GM12878 (cell line): ENCODE data around the gene FAM229A. TPM values are rescaled to one million over a fixed set of nuclear protein-coding genes. Genes with fewer than 3 reads are reported as not detected.

ENCODE experiments used
- ATAC-seq: fragments of 200-7000 bp; cut with Tn5 transposase; 3 replicates; pipeline ENCODE4 v1.9.1; 2020; ENCODE audit warnings: mild to moderate bottlenecking, moderate library complexity
- BruUV-seq: library from RNA; stranded (reverse); fragments of 400-500 nt; replicated peaks from 2 replicates; lab custom pipeline; 2021; lab: Mats Ljungman, UMichigan
- CTCF ChIA-PET: fragments of 300-600 bp; sonication (Branson Sonifier 250); formaldehyde crosslinking; extraction: SDS; loops from one replicate; lab custom pipeline; 2021; ENCODE audit warnings: inconsistent platforms; lab: Yijun Ruan, JAX
- POLR2A ChIA-PET: fragments of 350-600 bp; formaldehyde crosslinking; extraction: SDS; loops from one replicate; lab custom pipeline; 2021; ENCODE audit warnings: inconsistent platforms; lab: Charles Lee
- RAD21 ChIA-PET: fragments of 300-600 bp; sonication (Branson Sonifier 250); formaldehyde crosslinking; loops from one replicate; lab custom pipeline; 2023; ENCODE audit warnings: antibody characterized with exemption; ENCODE audit not compliant: unreplicated experiment; lab: Charles Lee
- SMC1A ChIA-PET: fragments of 300-600 bp; sonication (Branson Sonifier 250); formaldehyde crosslinking; loops from one replicate; lab custom pipeline; 2023; ENCODE audit not compliant: unreplicated experiment, uncharacterized antibody; lab: Charles Lee
- DNase-seq: peaks from one replicate; pipeline ENCODE4 v3.0.0-alpha.2; 2011; ENCODE audit warnings: low read depth, low spot score
- FAIRE-seq: peaks from 3 replicates; lab custom pipeline; 2011; peaks lifted over from hg19 to GRCh38; lab: Jason Lieb, UNC
- H2AFZ ChIP-seq: 2 replicates; pipeline ENCODE4 v1.6.0; 2011; ENCODE audit warnings: low read depth, low read length, control low read depth; ENCODE audit not compliant: control insufficient read depth
- H3K27ac ChIP-seq: 2 replicates; pipeline ENCODE4 v1.5.1; 2011; ENCODE audit warnings: control low read depth; ENCODE audit not compliant: control insufficient read depth, insufficient read depth
- H3K27me3 ChIP-seq, 2 experiments: replicated peaks in 1 of 2; 2 replicates each; pipeline versions ENCODE4 v1.6.0 to v1.6.1; 2011; ENCODE audit warnings: low read length in 1 of 2; ENCODE audit not compliant: control insufficient read depth in 2 of 2, insufficient read depth in 2 of 2
- H3K36me3 ChIP-seq, 2 experiments: 2 replicates each; pipeline ENCODE4 v1.5.1; 2011; ENCODE audit warnings: low read length in 1 of 2; ENCODE audit not compliant: control insufficient read depth in 2 of 2, insufficient read depth in 2 of 2
- H3K4me1 ChIP-seq: 2 replicates; pipeline ENCODE4 v1.6.1; 2011; ENCODE audit warnings: mild to moderate bottlenecking, low read length, moderate library complexity, mixed read lengths; ENCODE audit not compliant: control insufficient read depth, insufficient read depth
- H3K4me2 ChIP-seq: 2 replicates; pipeline ENCODE4 v1.6.0; 2011; ENCODE audit warnings: control low read depth; ENCODE audit not compliant: control insufficient read depth, insufficient read depth
- H3K4me3 ChIP-seq: fragments of 200-600 bp; sonication (generic); 2 replicates; pipeline ENCODE4 v1.5.1; 2016
- H3K79me2 ChIP-seq: 2 replicates; pipeline ENCODE4 v1.6.0; 2011; ENCODE audit warnings: low read length; ENCODE audit not compliant: control insufficient read depth, insufficient read depth
- H3K9ac ChIP-seq: 2 replicates; pipeline ENCODE4 v1.8.0; 2011; ENCODE audit warnings: low read length, control low read depth, mixed read lengths; ENCODE audit not compliant: control insufficient read depth, insufficient read depth
- H3K9me3 ChIP-seq: replicated peaks from 3 replicates; pipeline ENCODE4 v1.5.1; 2011; ENCODE audit warnings: mild to moderate bottlenecking, low read length; ENCODE audit not compliant: control insufficient read depth, insufficient read depth
- H4K20me1 ChIP-seq: 2 replicates; pipeline ENCODE4 v1.6.0; 2011; ENCODE audit not compliant: control insufficient read depth, insufficient read depth
- IKZF2 ChIP-seq, 2 experiments: fragments of 450-650 bp; IDR thresholded peaks; 2 replicates each; pipeline ENCODE4 v1.6.1; 2017; ENCODE audit warnings: mild to moderate bottlenecking in 2 of 2, moderate library complexity in 2 of 2
- LARP7 ChIP-seq: fragments of 450-650 bp; IDR thresholded peaks from 2 replicates; pipeline ENCODE4 v1.6.1; 2017; ENCODE audit warnings: mild to moderate bottlenecking
- MEF2B ChIP-seq: fragments of 450-650 bp; IDR thresholded peaks from 2 replicates; pipeline ENCODE4 v1.6.1; 2018; ENCODE audit warnings: mild to moderate bottlenecking, moderate library complexity; ENCODE audit not compliant: partially characterized antibody, poor library complexity, severe bottlenecking
- RUNX3 ChIP-seq: IDR thresholded peaks from 2 replicates; pipeline ENCODE4 v1.6.1; 2012; ENCODE audit warnings: low read length, inconsistent platforms
- WGBS: methylation state at CpG from one replicate; pipeline ENCODE4 v1.1.6; 2016; ENCODE audit warnings: low lambda C conversion rate; ENCODE audit not compliant: insufficient replicate concordance, insufficient coverage; ENCODE audit errors: missing lambda C conversion rate; 5-methylcytosine and 5-hydroxymethylcytosine counted together
- in situ Hi-C: fragments of 300-500 bp; cut with MboI; formaldehyde crosslinking; loops from 9 replicates; pipeline ENCODE4 v1.14.3; 2018; ENCODE audit warnings: mixed read lengths
- intact Hi-C: fragments of 100-400 bp; cut with micrococcal nuclease; formaldehyde crosslinking; loops from one replicate; pipeline ENCODE4 v1.14.2; 2022; ENCODE audit not compliant: unreplicated experiment
- polyA plus RNA-seq, 11 experiments: library from polyadenylated mRNA; depleted of rRNA in 4 of 11; unstranded in 6 of 11; stranded (reverse) in 5 of 11; fragments of >200 nt; fragmentation: Nextera tagmentation in 4 of 11; fragmentation: Illumina TruSeq in 1 of 11; extraction: Ambion mirVana in 4 of 11; extraction: Trizol in 1 of 11; gene quantifications; 1 replicate in 1 of 11; 2 replicates in 10 of 11; pipeline versions ENCODE4 v1.2.1 to v1.2.3, GENCODE V29; 2011 to 2016; ENCODE audit warnings: inconsistent platforms in 2 of 11, missing spikeins in 2 of 11, low read depth in 1 of 11
- total RNA-seq, 4 experiments: library from RNA; depleted of rRNA in 3 of 4; stranded (reverse); fragments of >200 nt in 3 of 4; fragmentation: Illumina TruSeq in 1 of 4; extraction: Trizol in 1 of 4; gene quantifications; 2 replicates each; pipeline versions ENCODE4 v1.2.1 to v1.2.3, GENCODE V29; 2013 to 2021
- TF ChIP-seq, protein P1 (sequence below): fragments of 450-650 bp; IDR thresholded peaks from 2 replicates; pipeline ENCODE4 v1.6.1; 2017; ENCODE audit warnings: low read depth, mild to moderate bottlenecking, moderate library complexity

FAM229A gene
- total and polyA plus RNA-seq, 10 of the 15 experiments (the other 5 are each of a cell fraction or from before 2014, with no cell fraction given): 0.02 to 5.3 (median 1.4) TPM; not detected in 1

DNA sequence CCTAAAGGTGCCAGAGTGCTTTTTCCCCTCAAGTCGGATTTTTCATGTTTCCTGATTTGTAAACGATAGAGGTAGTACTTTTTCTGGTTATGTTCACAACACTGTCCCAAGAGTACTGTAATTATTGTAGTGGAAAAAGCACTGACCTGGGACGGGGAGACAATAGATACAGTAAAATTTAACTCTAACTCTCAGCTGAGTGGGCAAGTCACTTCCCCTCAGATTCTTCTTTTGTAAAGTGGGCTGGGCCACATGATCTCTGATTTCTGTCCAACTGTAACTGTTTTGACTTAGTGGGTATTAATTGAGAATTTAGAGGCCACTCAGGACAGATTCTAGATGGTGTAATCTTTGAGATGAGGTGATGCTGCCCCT is 45.4 kb downstream of the FAM229A start:
- Histone ChIP-seq H3K27me3 (no peaks in the 10 kb centered on the region), H4K20me1 (no peaks in the 10 kb centered on the region), H3K9me3 (no peaks in the 10 kb centered on the region), H3K4me2 (peak overlapping the region; percentile 76), H3K79me2 (peaks cover 46% of the 10 kb centered on the region), H3K27ac (peak overlapping the region; percentile 52; the same call in 1 of the 2 replicates), H2AFZ (peak overlapping the region; percentile 3), H3K4me1 (peaks cover 43% of the 10 kb centered on the region), H3K4me3 (peak overlapping the region; percentile 20; the same call in 1 of the 2 replicates), H3K36me3 (peaks cover 16 to 33% of the 10 kb centered on the region in 2 experiments), H3K9ac (no peak overlapping the region)
- in situ Hi-C loops (no loop called here), intact Hi-C loops (loop anchor here (1.0 to 5.0 kb wide), 3 partner anchors 65 to 115 kb away; partner anchors contain the start of genes CCDC28B and LCK)
- FAIRE-seq: no peak
- RAD21 ChIA-PET: interaction anchor here (0.8 to 4.5 kb wide), 19 partner anchors 10 to 137 kb away, joined by 3 to 49 read pairs (median 5); partner anchors contain the start of genes BSDC1, HDAC1, MARCKSL1 and TXLNA
- no TSS peak for BruUV-seq
- TF ChIP-seq, protein P1, sequence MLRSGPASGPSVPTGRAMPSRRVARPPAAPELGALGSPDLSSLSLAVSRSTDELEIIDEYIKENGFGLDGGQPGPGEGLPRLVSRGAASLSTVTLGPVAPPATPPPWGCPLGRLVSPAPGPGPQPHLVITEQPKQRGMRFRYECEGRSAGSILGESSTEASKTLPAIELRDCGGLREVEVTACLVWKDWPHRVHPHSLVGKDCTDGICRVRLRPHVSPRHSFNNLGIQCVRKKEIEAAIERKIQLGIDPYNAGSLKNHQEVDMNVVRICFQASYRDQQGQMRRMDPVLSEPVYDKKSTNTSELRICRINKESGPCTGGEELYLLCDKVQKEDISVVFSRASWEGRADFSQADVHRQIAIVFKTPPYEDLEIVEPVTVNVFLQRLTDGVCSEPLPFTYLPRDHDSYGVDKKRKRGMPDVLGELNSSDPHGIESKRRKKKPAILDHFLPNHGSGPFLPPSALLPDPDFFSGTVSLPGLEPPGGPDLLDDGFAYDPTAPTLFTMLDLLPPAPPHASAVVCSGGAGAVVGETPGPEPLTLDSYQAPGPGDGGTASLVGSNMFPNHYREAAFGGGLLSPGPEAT: 0 out of 2 replicates have a peak, but pooled peaks have one; percentile 21
- TF ChIP-seq IKZF2 (IDR thresholded peaks at IDR 0.05) (peak in 1 of 2 experiments; percentile 26; a peak in 2 of 4 replicates), RUNX3 (no peak), LARP7 (0 out of 2 replicates have a peak, but pooled peaks have one; percentile 22), MEF2B (peak; percentile 20)
- POLR2A ChIA-PET: interaction anchor here (0.6 to 3.9 kb wide), 15 partner anchors 9 to 116 kb away, joined by 3 to 21 read pairs (median 4); partner anchors contain the start of genes LCK and MARCKSL1
- 2% methylated on average over 3 of the region's 3 CpGs for WGBS
- peak; percentile 50 for ATAC-seq
- SMC1A ChIA-PET: interaction anchor here (0.9 to 9.7 kb wide), 18 partner anchors 10 to 101 kb away, joined by 3 to 124 read pairs (median 6); partner anchors contain the start of genes FAM167B, HDAC1 and LCK
- no peak for DNase-seq
- CTCF ChIA-PET: interaction anchor here (0.6 to 6.3 kb wide), 30 partner anchors 9 to 395 kb away, joined by 3 to 99 read pairs (median 4); partner anchors contain the start of genes CCDC28B, DCDC2B, FAM167B and HDAC1
